Endothelial cell of umbilical vein (primary cell): ENCODE measurements around the gene ADAMTSL2.

Source experiments
- CTCF ChIP-seq, 2 donors: IDR thresholded peaks; 1 replicate in 1 of 2; 2 replicates in 1 of 2; pipeline ENCODE4 v1.5.1; 2011; ENCODE audit warnings: low read length in 2 of 2, mild to moderate bottlenecking in 2 of 2, moderate library complexity in 2 of 2, control low read depth in 1 of 2, inconsistent platforms in 1 of 2, low read depth in 1 of 2; ENCODE audit not compliant: insufficient read depth in 1 of 2; ENCODE audit errors: extremely low read depth in 1 of 2
- POLR2A ChIP-seq: IDR thresholded peaks from 2 replicates; pipeline ENCODE4 v1.6.1; 2012; ENCODE audit warnings: low read depth, mild to moderate bottlenecking, control low read depth, low read length
- POLR2AphosphoS5 ChIP-seq: IDR thresholded peaks from 2 replicates; pipeline ENCODE4 v1.6.1; 2012; ENCODE audit warnings: low read depth, mild to moderate bottlenecking, control low read depth, low read length, moderate library complexity; ENCODE audit not compliant: insufficient read depth

GRCh38 chr9:133526721-133527321, 7.7 kb upstream of the ADAMTSL2 start:
- no peak for TF ChIP-seq CTCF (IDR thresholded peaks at IDR 0.05; ENCODE audit: extremely low read depth in 1 of 2, insufficient read depth in 1 of 2, low read depth in 1 of 2, low read length in 2 of 2)
- TF ChIP-seq POLR2A: no peak
- TF ChIP-seq POLR2AphosphoS5: no peak
